T-helper 2 cell treated with Interferon-gamma antibody and Interleukin-4, amounts not matched to agents 100 ng/mL and 5 ng/mL, for 36 hours (primary cell): Measurements from ENCODE around the gene HOXC11. TPM values are rescaled to one million over a fixed set of nuclear protein-coding genes. Genes with fewer than 3 reads are reported as not detected.

ENCODE experiments used
- intact Hi-C: fragments of 100-400 bp; cut with micrococcal nuclease; formaldehyde crosslinking; loops from one replicate; pipeline ENCODE4 v1.15.1; 2023
- total RNA-seq: library from RNA; stranded (reverse); gene quantifications from 2 replicates; pipeline ENCODE4 v1.2.3, GENCODE V29; 2022

The HOXC11 gene
- total RNA-seq: not detected in 2 replicates

DNA sequence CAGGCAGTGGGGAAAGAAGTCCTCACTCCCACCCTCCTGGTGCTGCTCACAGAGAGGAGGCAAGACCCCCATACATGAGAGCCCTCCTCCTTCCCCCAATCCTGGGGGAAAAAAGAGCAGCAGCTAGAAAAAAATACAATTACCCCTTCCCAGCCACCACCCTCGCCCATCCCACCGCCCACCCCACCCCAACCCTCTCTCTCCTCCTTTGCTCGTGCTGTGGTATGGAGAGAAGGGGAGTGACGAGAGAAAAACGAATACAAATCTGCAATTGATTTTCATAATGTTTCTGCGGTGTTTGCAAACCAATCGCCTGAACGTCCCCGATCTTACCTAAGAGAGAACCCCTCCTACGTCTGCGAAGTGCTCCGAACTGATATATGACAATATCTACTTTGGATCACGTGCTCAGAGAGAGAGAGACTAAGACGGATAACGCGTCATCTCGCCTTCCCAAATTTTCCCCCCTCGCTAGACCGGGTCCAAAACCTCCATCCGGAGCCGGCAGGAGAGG lies at the start of gene HOXC11:
Gene HOXC11 (plus strand): TSS at position 405 of the 514 bp plus-strand sequence. CDS start 116 bp downstream, outside the sequence.
- intact Hi-C loops: no loop called here

DNA sequence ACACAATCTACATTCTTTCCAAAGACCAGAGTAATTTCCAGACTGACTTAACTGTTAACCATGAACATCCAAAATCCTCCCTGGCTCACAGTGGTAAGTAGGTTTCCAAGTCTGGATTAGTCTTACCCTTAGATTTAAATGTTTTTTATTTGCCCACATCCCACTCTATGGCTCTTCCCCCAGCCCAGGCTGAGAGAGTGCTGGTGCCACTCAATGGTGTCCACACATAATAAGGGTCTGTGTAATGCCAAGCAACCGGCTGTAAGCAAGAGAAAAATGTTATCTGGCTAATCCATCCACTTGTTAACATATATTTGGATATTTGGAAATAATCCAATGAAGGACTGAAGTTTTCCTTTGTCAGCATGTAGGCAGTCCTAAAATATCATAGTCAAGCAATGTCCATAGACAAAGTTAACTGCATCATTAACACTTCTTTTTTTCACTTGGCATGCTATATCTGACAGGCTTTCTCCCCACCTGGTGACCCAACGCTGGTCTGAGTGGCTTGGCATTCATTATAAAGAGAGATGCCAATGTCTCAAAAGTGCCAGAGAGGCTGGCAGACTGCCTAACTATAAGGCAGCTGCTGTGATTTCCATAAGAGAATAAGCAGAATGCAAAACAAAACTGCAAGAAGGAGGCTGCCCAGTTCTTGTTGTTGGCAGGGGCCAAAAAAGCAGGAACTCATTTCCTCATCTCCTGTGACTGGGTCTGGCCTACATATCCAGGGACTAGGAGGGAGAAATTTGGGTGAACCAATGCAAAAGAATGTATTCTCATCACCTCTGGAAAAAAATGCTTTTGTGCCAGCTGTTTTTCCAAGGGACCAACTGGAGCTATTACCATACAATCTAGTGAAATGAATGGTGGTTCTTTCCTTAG lies 48.2 kb upstream of the HOXC11 start:
- intact Hi-C loops: no loop called here

DNA sequence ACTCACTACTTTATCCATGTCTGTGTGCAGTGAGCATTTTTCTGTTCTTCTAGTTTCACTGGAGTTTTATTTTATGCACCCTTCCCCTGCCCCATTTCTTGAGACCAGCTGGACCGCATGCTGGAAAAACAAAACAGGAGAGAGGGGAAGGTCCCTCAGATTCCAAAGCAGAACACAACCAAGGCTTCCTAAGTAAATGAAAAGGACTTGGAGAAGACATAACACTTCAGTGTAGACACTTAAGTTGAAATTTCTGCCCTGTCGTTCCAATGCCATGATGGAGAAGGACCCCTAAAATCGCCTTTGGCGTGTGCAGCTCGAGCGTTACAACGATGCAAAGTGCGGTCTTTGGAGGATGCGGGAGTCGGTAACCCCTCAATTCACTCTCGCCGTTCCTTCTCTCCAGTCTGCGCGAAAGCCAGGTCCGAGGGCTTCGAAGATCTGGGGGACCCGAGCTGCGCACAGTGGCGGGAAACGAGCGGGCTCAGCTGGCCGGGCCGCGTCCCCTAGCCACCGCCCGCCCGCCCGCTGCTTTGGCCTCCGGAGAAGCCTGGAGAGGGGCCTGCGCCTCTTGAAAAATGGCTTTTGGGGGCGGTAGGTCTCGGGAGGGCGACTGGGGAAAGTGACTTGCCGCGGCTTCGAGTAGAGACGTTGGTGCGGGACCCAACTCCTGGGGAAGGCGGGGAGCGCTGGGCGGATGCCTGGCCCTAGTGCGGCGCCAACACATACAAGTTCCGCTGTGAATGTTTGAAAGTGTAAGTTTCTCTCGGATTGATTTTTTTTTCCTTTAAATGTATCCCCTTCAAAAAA lies 45.5 kb upstream of the HOXC11 start:
- intact Hi-C loops: no loop called here

DNA sequence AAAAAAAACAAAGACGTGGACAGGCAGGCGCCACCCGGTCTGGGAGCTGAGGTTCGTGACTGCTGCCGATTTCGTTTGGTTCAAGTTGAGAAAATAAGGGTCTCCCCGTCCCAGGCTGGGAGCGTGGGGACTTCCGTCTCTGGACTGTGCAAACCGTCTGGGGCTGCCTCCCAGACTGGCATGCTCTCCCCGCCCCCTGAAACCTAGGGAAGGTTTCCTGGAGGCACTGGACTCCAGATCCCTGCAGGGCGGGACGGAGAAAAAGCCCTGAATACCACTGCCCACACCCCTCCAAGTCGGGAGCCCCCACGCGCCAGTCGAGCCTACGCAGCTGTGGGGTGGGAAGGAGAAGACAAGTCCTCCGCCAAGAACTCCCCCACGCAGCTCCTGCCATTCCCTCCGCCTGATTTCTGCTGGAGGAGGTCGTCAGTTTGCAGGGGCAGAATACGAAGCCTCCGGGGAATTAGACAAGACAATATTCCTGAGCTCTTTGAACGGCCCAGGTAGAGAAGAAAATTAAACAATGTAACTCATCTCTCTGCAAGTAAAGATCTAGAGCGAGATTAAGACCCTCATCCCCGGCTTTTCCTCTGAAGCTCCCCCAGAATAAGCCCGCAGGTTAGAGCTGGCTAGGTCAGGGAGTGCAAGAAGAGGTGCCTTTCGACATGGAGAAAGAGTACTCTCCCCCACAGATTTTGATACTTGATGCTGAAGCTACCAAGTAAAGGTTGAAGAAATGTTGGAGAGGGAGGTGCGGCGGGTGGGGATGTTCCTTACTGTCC lies 44.7 kb upstream of the HOXC11 start:
- intact Hi-C loops: no loop called here

DNA sequence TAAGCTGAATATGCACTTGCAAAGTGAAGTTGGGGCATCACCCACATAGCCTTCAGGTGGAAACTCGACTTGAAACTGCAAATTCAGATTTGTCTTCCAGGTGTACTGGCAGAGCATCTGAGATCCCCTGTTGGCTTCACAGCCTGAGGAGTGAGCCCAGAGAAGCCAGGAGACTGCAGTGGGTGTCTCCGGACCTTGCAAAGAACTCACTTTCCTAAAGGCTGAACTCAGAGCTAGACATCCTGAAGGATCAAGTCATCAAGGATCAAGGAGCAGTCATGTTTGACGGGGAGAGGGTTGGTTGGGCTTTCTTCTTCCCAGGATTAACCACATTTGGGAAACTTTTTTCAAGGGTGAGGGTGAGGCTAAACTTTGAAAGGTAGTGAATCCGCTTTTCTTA lies 43.4 kb upstream of the HOXC11 start:
- intact Hi-C loops: no loop called here

DNA sequence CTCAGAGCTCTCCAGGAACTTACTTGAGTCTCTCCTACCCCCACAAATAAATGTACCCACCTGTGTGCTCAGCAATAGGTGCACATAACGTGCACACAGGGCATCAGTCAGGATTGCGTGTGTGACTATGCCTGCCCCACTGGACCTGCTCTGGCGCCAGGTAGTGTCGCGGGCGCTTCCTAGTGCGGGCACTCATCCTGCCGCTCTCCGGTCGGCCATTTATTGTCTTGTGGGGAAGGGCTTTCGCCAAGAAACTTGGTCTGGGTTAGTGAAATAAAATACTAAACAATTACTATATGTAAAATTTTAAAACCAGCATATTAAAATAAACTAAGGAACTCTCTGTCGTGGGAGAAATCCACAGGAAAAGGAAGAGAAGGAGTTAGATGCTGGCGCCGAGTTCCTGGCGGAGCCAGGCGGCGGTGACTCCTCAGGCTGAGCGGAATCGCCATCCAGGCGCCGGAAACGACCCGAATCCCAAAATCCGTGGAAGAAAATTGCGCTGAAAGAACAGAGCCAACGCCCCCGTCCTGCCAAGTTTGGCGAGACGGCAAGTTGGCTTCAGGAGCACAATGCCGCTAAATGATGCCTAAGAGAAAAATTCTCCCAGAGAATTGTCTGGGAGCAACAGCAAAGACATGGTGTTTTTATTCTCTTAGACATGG lies 42.2 kb upstream of the HOXC11 start:
- intact Hi-C loops: no loop called here

DNA sequence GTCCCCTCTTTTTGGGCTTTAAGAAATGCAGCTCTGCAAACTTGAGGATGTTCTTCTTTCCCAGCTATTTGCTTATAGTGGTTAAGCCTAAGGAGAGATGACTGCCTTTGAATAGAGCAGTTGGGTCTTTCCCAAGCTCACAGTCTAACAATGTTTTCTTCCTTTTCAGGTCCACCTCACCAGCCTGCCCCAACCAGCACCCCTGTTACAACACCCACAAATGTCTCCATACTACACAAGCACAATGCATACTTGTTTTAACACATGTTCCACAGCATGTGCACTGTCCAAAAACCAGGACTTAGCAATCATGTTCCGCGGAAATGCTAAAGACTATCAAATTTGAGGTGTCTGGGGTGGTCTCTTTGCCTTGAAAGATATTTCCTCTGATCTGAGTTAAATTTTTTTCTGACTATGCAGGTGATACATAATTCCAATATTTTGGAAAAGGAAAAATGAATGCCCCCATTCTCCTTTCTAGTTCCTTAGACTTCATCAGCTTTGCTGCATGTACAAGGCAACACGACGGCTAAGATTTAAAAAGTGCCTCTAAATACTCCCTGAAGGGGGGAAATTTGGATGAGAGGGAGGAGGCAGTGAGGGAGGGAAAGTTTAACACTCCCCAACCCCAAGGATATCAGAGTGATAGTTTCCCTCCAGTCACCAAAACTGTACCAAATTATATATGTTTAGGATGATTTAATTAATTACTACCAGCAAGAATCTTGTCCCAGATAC lies 40.9 kb upstream of the HOXC11 start:
- intact Hi-C loops: no loop called here

DNA sequence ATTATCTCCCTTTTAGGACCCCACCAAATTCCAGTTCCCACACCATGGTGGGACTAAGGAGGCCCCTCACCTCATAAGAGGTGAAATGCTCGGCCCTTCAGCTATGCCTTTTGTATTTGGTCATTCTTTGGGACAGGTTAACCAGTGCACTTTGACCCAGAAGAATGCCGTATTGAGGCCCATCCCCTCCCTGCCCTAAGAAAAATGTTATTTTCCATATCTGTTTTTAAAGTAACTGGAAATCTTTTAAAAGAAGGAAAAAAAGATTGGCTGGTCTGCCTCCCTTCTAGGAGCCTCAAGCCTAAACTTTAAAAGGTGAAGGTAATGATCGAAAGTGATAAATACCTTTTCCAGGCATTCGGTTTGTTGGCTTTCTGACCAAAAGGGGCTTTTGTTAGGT lies 40.0 kb upstream of the HOXC11 start:
- intact Hi-C loops: no loop called here

DNA sequence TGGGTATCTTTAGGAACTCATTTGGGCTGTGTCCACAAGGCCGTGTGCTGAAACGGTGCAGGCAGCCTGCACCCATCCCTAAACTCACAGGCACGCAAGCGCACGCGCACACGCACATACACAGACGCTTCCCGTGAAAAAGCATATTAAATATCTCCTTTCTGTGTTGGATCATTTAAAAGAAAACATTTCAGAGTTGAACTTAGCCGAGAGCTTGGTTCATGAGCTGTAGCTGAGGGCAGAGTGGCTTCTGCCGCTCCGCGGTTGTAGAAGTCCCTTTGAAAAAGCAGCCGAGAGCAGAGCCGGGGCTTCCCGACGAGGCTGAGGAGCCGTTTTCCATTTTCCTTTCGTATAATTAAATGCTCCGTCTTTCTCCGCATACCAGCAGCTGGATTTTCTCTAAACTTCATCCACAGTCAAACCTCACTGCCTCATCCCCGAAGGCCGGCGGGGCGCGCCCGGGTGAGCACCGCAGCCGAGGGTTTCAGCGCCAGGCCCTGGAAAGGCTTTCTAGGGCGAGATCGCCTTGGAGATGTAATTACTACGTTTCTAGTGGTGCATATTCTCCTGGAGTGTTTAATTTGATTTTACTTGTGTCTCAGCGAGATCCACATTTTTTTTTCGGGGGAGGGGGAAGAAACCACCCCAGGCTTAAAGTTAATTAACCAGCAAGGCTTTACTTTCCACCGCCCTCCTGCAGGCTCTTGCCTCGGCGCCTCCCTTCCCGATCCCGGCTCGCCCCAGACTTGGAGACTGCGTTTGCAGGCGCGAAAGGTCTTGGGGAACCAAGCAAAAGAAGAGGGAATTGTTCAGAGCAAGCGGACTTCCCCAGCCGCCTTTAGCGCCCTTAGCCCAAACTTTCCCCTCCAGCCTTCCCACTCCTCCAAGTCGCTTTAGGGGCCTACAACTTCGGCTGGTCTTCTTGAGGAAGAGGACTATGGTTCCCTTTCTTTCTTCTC lies 37.3 kb upstream of the HOXC11 start:
- intact Hi-C loops: loop anchor here (5.0 kb wide), 2 partner anchors 42 to 117 kb away; partner anchors contain the start of gene HOXC4

DNA sequence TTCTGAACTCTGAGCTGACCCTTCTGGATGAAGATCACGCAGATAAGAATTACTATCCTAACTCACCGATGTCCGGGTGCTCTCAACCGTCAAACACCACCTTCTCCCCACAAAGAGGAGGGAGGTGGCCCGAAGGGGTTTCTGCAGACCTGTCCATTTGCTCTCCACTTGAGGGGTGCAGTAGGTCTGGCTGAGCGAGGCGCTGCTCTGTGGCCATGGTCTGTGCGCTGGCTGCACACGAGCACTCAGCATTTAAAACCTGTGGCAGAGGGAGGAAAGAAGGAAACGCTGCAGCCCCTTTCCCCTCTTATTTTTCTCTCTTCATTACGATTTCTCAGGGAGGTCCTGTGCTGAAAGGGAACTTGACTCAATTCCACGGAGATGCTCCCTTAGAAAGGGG lies 35.8 kb upstream of the HOXC11 start:
- intact Hi-C loops: loop anchor here (5.0 kb wide), 2 partner anchors 40 to 115 kb away; partner anchors contain the start of gene HOXC4

DNA sequence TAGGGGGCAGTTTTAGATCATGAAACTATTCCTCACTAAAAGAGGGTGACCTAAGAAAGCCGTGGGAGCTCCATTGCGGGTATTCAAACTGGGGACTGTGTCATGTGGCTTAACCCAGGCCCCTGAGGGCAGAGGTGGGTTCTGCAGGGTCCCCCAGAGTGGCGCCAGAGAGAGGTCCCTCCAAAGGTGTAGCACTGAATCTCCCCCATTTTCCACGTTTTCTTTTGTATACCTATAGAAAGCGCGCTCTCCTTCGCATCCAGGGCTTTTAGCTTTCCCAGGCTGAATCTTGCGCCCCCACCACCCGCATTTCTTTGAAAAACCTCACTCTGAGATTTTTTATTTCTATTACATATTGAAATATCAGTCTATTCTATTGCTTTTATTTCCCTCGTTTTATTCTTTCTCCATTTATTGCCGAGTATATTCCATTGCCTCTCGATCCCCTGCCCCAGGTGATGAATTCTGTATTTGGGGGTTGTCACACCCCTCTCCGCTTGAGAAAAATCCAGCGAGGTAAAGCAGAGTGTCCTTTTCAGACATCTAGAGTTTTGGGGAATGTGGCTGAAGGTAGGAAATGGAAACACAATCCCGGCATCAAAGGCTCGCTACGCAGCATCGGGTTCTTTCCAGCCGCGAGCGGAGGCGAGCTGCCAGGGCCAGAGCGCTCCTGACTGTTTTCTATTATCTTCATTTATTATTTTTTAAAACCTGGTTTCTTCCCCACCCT lies 35.2 kb upstream of the HOXC11 start:
- intact Hi-C loops: loop anchor here (5.0 kb wide), 2 partner anchors 40 to 115 kb away; partner anchors contain the start of gene HOXC4

DNA sequence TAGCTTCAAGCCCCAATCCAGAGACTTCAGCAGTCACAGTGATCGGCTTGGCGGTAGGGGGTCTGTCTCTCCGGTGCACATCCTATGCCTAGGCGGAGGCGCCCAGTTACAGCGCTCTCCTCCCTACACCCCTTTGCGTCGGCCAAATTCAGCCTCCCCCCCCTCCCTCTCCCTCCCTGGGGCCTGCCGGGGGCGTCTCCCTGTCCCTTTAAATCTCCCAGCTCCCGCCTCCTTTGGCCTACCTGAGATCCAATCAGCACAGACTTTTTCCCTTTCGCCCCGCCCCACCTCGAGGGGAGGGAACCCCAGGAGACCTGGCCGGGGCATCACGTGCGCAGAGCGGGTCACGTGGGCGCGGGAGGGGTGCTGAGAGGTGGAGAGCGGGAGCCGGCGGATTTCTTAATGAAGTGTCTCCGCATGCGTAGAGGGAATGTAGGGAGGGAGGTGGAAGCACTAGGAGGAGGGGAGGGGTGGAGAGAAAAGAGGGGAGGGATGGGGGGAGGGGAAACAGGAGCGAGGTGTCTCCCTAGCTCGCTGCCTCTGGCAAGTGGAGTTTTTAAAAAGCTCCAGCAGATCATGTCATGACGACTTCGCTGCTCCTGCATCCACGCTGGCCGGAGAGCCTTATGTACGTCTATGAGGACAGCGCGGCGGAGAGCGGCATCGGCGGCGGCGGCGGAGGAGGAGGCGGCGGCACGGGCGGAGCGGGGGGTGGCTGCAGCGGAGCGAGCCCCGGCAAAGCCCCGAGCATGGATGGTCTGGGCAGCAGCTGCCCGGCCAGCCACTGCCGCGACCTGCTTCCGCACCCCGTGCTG lies 34.4 kb upstream of the HOXC11 start, which contains the start of gene HOXC13:
Gene HOXC13 (plus strand): TSS at position 506 of the 815 bp plus-strand sequence. CDS start 76 bp downstream, at position 582.
- intact Hi-C loops: loop anchor here (5.0 kb wide), 2 partner anchors 39 to 114 kb away; partner anchors contain the start of gene HOXC4

DNA sequence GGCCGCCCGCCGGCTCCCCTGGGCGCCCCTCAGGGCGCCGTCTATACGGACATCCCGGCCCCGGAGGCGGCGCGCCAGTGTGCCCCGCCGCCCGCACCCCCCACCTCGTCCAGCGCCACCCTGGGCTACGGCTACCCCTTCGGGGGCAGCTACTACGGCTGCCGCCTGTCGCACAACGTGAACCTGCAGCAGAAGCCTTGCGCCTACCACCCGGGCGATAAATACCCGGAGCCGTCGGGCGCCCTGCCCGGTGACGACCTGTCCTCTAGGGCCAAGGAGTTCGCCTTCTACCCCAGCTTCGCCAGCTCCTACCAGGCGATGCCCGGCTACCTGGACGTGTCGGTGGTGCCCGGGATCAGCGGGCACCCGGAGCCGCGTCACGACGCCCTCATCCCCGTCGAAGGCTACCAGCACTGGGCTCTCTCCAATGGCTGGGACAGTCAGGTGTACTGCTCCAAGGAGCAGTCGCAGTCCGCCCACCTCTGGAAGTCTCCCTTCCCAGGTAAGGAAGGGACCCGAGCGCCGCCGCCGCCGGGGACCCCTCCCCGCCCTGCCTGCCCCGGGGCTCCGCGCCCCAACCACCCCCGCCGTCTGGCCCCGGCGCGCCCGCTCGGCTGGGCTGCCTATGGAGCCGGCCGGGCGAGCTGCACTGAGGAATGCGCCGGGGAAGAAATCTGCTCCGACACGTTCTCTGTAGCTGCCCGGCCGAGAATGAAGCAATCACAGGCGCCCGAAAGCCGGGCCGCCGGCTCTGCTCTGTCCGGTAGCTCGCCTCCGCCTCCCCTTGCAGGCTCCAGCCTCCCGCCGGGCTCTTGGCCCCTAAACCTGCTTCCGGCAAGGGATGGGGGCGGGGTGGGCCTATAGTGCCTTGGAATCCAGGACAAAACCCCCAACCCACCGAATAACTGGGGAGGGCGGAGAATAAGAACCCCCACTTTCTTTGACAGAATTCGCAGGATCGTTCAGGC lies 33.5 kb upstream of the HOXC11 start:
- intact Hi-C loops: loop anchor here (5.0 kb wide), 2 partner anchors 38 to 113 kb away; partner anchors contain the start of gene HOXC4

DNA sequence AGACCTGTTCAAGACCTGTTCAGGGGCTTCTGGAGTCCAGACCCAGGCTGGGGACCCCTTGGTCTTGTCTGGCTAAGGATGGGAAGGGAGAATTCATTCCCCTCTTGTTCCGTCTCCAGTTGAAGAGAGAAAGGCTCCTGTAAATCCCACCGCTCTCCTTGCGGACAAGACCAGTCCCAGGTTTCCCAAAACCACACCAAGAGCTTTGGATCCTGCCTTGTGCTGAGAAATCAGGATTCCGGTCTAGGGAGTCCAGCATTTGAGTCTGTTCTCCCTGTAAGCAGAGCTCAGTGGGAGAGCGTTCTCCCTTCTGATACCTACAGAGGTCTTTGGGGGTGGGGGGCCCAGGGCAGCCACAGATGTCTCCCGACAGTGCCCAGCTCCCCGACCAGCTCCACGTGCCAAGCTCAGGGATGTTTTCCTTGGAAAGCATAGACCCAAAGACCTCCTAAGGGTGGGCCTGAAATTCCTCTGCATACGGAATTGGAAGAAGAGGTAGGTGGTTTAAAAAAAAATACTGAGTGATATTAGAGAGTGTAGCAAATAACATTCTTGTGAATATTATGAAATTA lies 32.4 kb upstream of the HOXC11 start:
- intact Hi-C loops: no loop called here

DNA sequence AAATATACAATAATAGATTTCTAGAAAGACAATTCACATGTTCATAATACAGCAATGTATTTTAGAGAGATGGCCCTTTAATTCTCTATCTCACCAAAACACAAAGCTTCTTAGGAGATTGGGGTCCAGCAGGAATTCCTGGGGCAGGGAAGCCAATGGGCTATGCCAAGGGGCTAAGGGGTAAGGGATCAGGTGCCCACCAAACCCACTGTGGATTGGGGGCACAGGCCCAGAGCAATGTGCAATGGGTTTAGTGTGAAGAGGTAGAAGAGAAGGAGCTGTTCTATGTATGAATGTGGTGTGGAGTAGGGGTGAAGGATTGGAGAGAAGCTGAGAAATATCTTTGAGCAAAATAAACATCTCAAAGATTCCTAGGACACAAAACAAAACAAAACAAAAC lies 31.7 kb upstream of the HOXC11 start:
- intact Hi-C loops: no loop called here
